CD8-positive, alpha-beta memory T cell (primary cell): ENCODE data around the gene DDAH1. TPM values are rescaled to one million over a fixed set of nuclear protein-coding genes. Genes with fewer than 3 reads are reported as not detected.

Source experiments
- CTCF ChIA-PET: fragments of 350-600 bp; sonication (Branson Sonifier 250); formaldehyde crosslinking; loops from one replicate; lab custom pipeline; 2021; ENCODE audit warnings: antibody characterized with exemption; lab: Charles Lee
- POLR2A ChIA-PET: fragments of 350-600 bp; sonication (Branson Sonifier 250); formaldehyde crosslinking; loops from one replicate; lab custom pipeline; 2021; ENCODE audit warnings: antibody characterized with exemption; lab: Charles Lee
- DNase-seq, 5 donors: peaks; one replicate each; pipeline versions ENCODE4 v3.0.0 to v3.0.0-alpha.2; 2020 to 2022; ENCODE audit warnings: mixed read lengths in 1 of 5
- H3K27ac ChIP-seq: one replicate; pipeline ENCODE4 v1.7.0; 2013; ENCODE audit warnings: low read depth, mild to moderate bottlenecking, low read length, moderate library complexity
- H3K27me3 ChIP-seq: 2 replicates; pipeline ENCODE4 v1.7.0; 2013; ENCODE audit warnings: low read length, mild to moderate bottlenecking; ENCODE audit not compliant: insufficient read depth, poor library complexity, severe bottlenecking
- H3K36me3 ChIP-seq: 2 replicates; pipeline ENCODE4 v1.7.0; 2013; ENCODE audit warnings: mild to moderate bottlenecking, low read length, moderate library complexity; ENCODE audit not compliant: insufficient read depth
- H3K4me1 ChIP-seq: 2 replicates; pipeline ENCODE4 v1.7.0; 2013; ENCODE audit warnings: mild to moderate bottlenecking, low read length, moderate library complexity; ENCODE audit not compliant: insufficient read depth
- H3K4me3 ChIP-seq: 2 replicates; pipeline ENCODE4 v1.7.0; 2013; ENCODE audit warnings: mild to moderate bottlenecking, low read length
- H3K9me3 ChIP-seq: 2 replicates; pipeline ENCODE4 v1.7.0; 2013; ENCODE audit warnings: mild to moderate bottlenecking, low read length
- H3K27ac Mint-ChIP-seq, 8 donors: one replicate each; pipeline ENCODE4 v1.8.0; 2020 to 2021; ENCODE audit warnings: mixed read lengths in 8 of 8, mild to moderate bottlenecking in 6 of 8, inconsistent platforms in 3 of 8, moderate library complexity in 3 of 8
- H3K27me3 Mint-ChIP-seq, 2 donors: one replicate each; pipeline ENCODE4 v1.8.0; 2020 to 2021; ENCODE audit warnings: mixed read lengths in 2 of 2, mild to moderate bottlenecking in 1 of 2, moderate library complexity in 1 of 2
- H3K36me3 Mint-ChIP-seq, 3 donors: one replicate each; pipeline ENCODE4 v1.8.0; 2020 to 2021; ENCODE audit warnings: mixed read lengths in 3 of 3, inconsistent platforms in 1 of 3, mild to moderate bottlenecking in 1 of 3
- H3K4me1 Mint-ChIP-seq, 3 donors: one replicate each; pipeline ENCODE4 v1.8.0; 2020 to 2021; ENCODE audit warnings: mixed read lengths in 3 of 3, inconsistent platforms in 1 of 3, mild to moderate bottlenecking in 1 of 3
- H3K4me3 Mint-ChIP-seq, 7 donors: one replicate each; pipeline ENCODE4 v1.8.0; 2020 to 2021; ENCODE audit warnings: mixed read lengths in 7 of 7, mild to moderate bottlenecking in 6 of 7, moderate library complexity in 4 of 7, inconsistent platforms in 2 of 7
- H3K9me3 Mint-ChIP-seq, 5 donors: one replicate each; pipeline ENCODE4 v1.8.0; 2020 to 2022; ENCODE audit warnings: mixed read lengths in 5 of 5, mild to moderate bottlenecking in 3 of 5, moderate library complexity in 2 of 5, inconsistent platforms in 1 of 5
- polyA plus RNA-seq: library from polyadenylated mRNA; unstranded; fragments of 300-500 nt; fragmentation: Illumina TruSeq; gene quantifications from one replicate; pipeline ENCODE4 v1.2.3, GENCODE V29; 2021
- total RNA-seq, 2 experiments: library from RNA; stranded (reverse); gene quantifications; one replicate each; pipeline ENCODE4 v1.2.3, GENCODE V29; 2021

The DDAH1 gene
- total and polyA plus RNA-seq, 3 experiments from 2014 or later, result not detected

GRCh38 chr1:85279458-85280080, 185.4 kb downstream of the DDAH1 start:
- Mint-ChIP-seq H3K4me1 (peaks cover 24 to 31% (median 27%) of the 10 kb centered on the region in 3 donors), H3K27me3 (peaks cover 6 to 12% of the 10 kb centered on the region in 2 donors), H3K27ac (peak overlapping the region in 5 of 8 donors; percentile 4 to 88 (median 39)), H3K4me3 (peak overlapping the region in 3 of 7 donors; percentile 22 to 58 (median 29)), H3K9me3 (no peaks in the 10 kb centered on the region), H3K36me3 (peaks cover 0 to 10% (median 0%) of the 10 kb centered on the region in 3 donors)
- ChIA-PET POLR2A (no interaction called here), CTCF (interaction anchor here (1.2 to 1.5 kb wide), 2 partner anchors 17 to 18 kb away, joined by 3 to 4 read pairs; no protein-coding TSS in a partner anchor)
- H3K27me3 ChIP-seq, result no peaks in the 10 kb centered on the region
- H3K27ac ChIP-seq, result peak overlapping the region; percentile 25
- no peaks in the 10 kb centered on the region for H3K36me3 ChIP-seq
- H3K9me3 ChIP-seq, result no peaks in the 10 kb centered on the region
- peaks cover 21% of the 10 kb centered on the region for H3K4me1 ChIP-seq
- no peak overlapping the region for H3K4me3 ChIP-seq
- no peak for DNase-seq

- H3K27me3 Mint-ChIP-seq, result peaks cover 6 to 12% of the 10 kb centered on the region in 2 donors
- H3K4me3 Mint-ChIP-seq, result peak overlapping the region in 3 of 7 donors; percentile 6 to 58 (median 29)
- H3K36me3 ChIP-seq, result no peaks in the 10 kb centered on the region
- peaks cover 28% of the 10 kb centered on the region for H3K4me1 ChIP-seq
- POLR2A ChIA-PET, result no interaction called here
- no peak for DNase-seq
- peak overlapping the region; percentile 0 to 88 (median 24) for H3K27ac Mint-ChIP-seq
- H3K36me3 Mint-ChIP-seq, result peaks cover 0 to 10% (median 0%) of the 10 kb centered on the region in 3 donors
- no peak overlapping the region for H3K4me3 ChIP-seq
- H3K4me1 Mint-ChIP-seq, result peaks cover 31 to 38% (median 34%) of the 10 kb centered on the region in 3 donors
- H3K27ac ChIP-seq, result peak overlapping the region; percentile 25
- no peaks in the 10 kb centered on the region for H3K9me3 Mint-ChIP-seq
- CTCF ChIA-PET, result interaction anchor here (0.7 to 1.5 kb wide), 3 partner anchors 18 to 19 kb away, joined by 3 to 4 read pairs (median 3); partner anchors contain the start of gene C1orf52
- H3K27me3 ChIP-seq, result no peaks in the 10 kb centered on the region
- no peaks in the 10 kb centered on the region for H3K9me3 ChIP-seq
Measured at GRCh38 chr1:85278853-85279314, 186.1 kb downstream of the DDAH1 start.

GRCh38 chr1:85277802-85278201, 187.2 kb downstream of the DDAH1 start:
- Mint-ChIP-seq H3K36me3 (peaks cover 0 to 21% (median 2%) of the 10 kb centered on the region in 3 donors), H3K9me3 (no peaks in the 10 kb centered on the region), H3K27ac (peak overlapping the region in 5 of 8 donors; percentile 30 to 93 (median 89)), H3K27me3 (peaks cover 6 to 8% of the 10 kb centered on the region in 2 donors), H3K4me1 (peaks cover 42 to 48% (median 45%) of the 10 kb centered on the region in 3 donors), H3K4me3 (peak overlapping the region in 2 of 7 donors; percentile 25 to 91)
- Histone ChIP-seq H3K4me1 (peaks cover 33% of the 10 kb centered on the region), H3K4me3 (no peak overlapping the region), H3K9me3 (no peaks in the 10 kb centered on the region), H3K27me3 (no peaks in the 10 kb centered on the region), H3K36me3 (no peaks in the 10 kb centered on the region), H3K27ac (no peak overlapping the region)
- ChIA-PET POLR2A (no interaction called here), CTCF (interaction anchor here (1.2 to 8.4 kb wide), 2 partner anchors 18 to 31 kb away, joined by 3 to 86 read pairs; partner anchors contain the start of gene C1orf52)
- DNase-seq, result no peak

GRCh38 chr1:85276978-85277639, 187.8 kb downstream of the DDAH1 start:
- Mint-ChIP-seq H3K4me3 (peak overlapping the region; percentile 87 to 95 (median 90)), H3K27ac (peak overlapping the region; percentile 89 to 97 (median 94)), H3K4me1 (peaks cover 46 to 52% (median 48%) of the 10 kb centered on the region in 3 donors), H3K27me3 (peaks cover 5 to 6% of the 10 kb centered on the region in 2 donors), H3K36me3 (peaks cover 0 to 24% (median 3%) of the 10 kb centered on the region in 3 donors), H3K9me3 (no peaks in the 10 kb centered on the region)
- Histone ChIP-seq H3K36me3 (no peaks in the 10 kb centered on the region), H3K4me3 (peak overlapping the region; percentile 65), H3K4me1 (peaks cover 33% of the 10 kb centered on the region), H3K27me3 (no peaks in the 10 kb centered on the region), H3K27ac (peak overlapping the region; percentile 88), H3K9me3 (no peaks in the 10 kb centered on the region)
- ChIA-PET CTCF (interaction anchor here (0.8 to 8.4 kb wide), 6 partner anchors 8 to 332 kb away, joined by 3 to 86 read pairs (median 8); partner anchors contain the start of genes C1orf52 and SYDE2), POLR2A (interaction anchor here (0.6 to 3.8 kb wide), 9 partner anchors 8 to 1428 kb away, joined by 3 to 42 read pairs (median 4); partner anchors contain the start of genes C1orf52, SH3GLB1, SPATA1 and SYDE2)
- DNase-seq, result no peak

- peak; percentile 97 to 98 (median 98) for DNase-seq
- peaks cover 50 to 56% (median 53%) of the 10 kb centered on the region in 3 donors for H3K4me1 Mint-ChIP-seq
- Histone ChIP-seq H3K27ac (peak within 1 kb of the TSS; percentile 88), H3K9me3 (no peaks in the 10 kb centered on the region), H3K4me3 (peak within 1 kb of the TSS; percentile 89), H3K4me1 (peaks cover 33% of the 10 kb centered on the region), H3K36me3 (no peaks in the 10 kb centered on the region), H3K27me3 (no peaks in the 10 kb centered on the region)
- H3K36me3 Mint-ChIP-seq, result peaks cover 0 to 30% (median 3%) of the 10 kb centered on the region in 3 donors
- no peaks in the 10 kb centered on the region for H3K9me3 Mint-ChIP-seq
- H3K27me3 Mint-ChIP-seq, result peaks cover 3 to 4% of the 10 kb centered on the region in 2 donors
- H3K27ac Mint-ChIP-seq, result peak within 1 kb of the TSS; percentile 89 to 98 (median 94)
- H3K4me3 Mint-ChIP-seq, result peak within 1 kb of the TSS; percentile 87 to 95 (median 90)
- POLR2A ChIA-PET, result interaction anchor here (0.6 to 3.8 kb wide), 12 partner anchors 9 to 1428 kb away, joined by 3 to 42 read pairs (median 4); partner anchors contain the start of genes C1orf52, SH3GLB1, SPATA1 and SYDE2
- CTCF ChIA-PET, result interaction anchor here (0.8 to 8.4 kb wide), 5 partner anchors 9 to 332 kb away, joined by 4 to 86 read pairs (median 12); partner anchors contain the start of genes C1orf52 and SYDE2
Measured at GRCh38 chr1:85276215-85276977, 188.6 kb downstream of the DDAH1 start, which contains the start of gene BCL10. BCL10 (minus strand) TSS chr1:85276632; CDS start chr1:85276352, 280 bp downstream.

GRCh38 chr1:85275701-85276214, 189.2 kb downstream of the DDAH1 start:
- H3K4me3 Mint-ChIP-seq, result peak overlapping the region; percentile 87 to 95 (median 90)
- ChIA-PET POLR2A (interaction anchor here (0.6 to 3.8 kb wide), 9 partner anchors 9 to 1429 kb away, joined by 3 to 42 read pairs (median 4); partner anchors contain the start of genes C1orf52, SH3GLB1 and SPATA1), CTCF (interaction anchor here (1.1 to 8.4 kb wide), 5 partner anchors 15 to 331 kb away, joined by 4 to 86 read pairs (median 12); partner anchors contain the start of genes C1orf52 and SYDE2)
- no peaks in the 10 kb centered on the region for H3K9me3 ChIP-seq
- peaks cover 0 to 36% (median 3%) of the 10 kb centered on the region in 3 donors for H3K36me3 Mint-ChIP-seq
- peaks cover 37% of the 10 kb centered on the region for H3K4me1 ChIP-seq
- no peaks in the 10 kb centered on the region for H3K9me3 Mint-ChIP-seq
- peak overlapping the region; percentile 89 for H3K4me3 ChIP-seq
- peaks cover 4% of the 10 kb centered on the region for H3K36me3 ChIP-seq
- DNase-seq, result peak in 3 of 5 donors; percentile 29 to 55 (median 47)
- no peaks in the 10 kb centered on the region for H3K27me3 ChIP-seq
- H3K27me3 Mint-ChIP-seq, result peaks cover 0 to 3% of the 10 kb centered on the region in 2 donors
- peaks cover 56 to 63% (median 60%) of the 10 kb centered on the region in 3 donors for H3K4me1 Mint-ChIP-seq
- peak overlapping the region; percentile 88 for H3K27ac ChIP-seq
- peak overlapping the region; percentile 89 to 98 (median 94) for H3K27ac Mint-ChIP-seq
